CD4-positive, alpha-beta T cell treated with Interferon alpha-2 for 1 hour (primary cell): ENCODE measurements around the gene PYGO2.

Experiments used
- DNase-seq, 2 donors: peaks; one replicate each; pipeline ENCODE4 v3.0.0-alpha.2; 2020 to 2022

PYGO2 gene

DNA sequence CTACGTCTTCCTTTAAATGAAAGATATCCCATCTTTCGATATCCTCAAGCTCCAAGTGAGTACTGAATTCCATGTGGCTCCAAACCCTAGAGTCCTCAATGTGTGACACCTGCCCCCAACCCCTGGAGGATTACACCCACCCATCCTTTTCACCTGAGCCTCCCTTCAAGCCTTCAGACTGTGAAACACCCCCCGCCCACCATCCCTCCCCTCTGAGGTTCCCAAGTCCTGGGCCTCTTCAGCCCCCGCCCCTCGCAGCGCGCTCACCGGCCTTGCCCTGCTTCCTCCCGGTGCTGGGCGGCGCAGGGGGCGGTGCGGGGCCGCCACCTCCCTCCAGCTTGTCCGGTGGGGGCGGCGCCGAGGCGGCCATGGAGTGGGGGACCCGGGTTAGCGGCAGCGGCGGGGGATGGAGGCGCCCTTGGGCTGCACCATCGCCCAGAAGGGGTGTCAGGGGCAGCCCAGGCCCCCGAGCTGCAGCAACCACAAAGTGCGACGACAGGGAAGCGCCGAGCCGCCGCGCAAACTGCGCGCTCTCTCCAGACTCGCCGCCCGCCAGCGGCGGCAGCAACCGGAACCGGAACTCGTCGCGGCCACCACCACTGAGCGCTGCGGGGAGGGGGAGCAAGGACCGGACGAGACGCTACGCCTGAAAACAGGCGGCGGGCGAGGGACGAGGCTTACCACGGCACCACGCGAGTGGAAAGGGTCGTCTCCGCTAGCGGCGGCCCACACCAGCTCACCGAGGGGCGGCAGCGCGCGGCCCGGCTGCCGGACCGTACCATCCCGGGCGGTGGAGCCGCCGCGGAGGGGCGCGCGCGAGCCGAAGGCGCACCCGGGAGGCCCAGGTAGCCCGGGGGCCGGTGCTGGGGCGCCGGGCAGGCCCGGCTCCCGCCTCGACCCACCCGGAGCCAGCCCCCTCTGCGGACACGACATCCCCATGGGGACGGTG lies at the start of gene PYGO2:
TSS of gene PYGO2 (minus strand) at position 576 of the 949 bp plus-strand sequence. CDS start at position 370, 206 bp downstream.
- DNase-seq, result peak; percentile 73 to 85

DNA sequence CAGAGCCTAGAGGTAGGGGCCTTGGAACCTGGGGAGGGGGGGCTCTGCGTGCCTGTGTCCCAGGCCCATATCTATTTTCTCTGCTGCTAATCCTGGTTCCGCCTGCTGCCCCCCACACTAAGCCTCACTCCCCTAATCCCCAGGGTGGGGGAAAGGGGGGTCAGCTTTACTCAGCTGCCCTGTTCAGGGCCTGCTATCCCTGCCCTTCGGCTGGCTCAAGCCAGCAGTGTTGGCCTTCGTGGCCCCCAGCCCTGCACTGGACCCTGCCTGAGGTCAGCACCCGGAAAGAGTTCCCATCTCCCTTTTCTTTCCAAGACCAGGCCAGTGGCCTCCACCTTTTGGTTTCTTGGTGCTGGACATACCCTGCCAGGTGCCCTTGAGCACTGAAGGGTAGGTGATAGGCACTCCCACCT lies 49.4 kb upstream of the PYGO2 start:
- no peak for DNase-seq

DNA sequence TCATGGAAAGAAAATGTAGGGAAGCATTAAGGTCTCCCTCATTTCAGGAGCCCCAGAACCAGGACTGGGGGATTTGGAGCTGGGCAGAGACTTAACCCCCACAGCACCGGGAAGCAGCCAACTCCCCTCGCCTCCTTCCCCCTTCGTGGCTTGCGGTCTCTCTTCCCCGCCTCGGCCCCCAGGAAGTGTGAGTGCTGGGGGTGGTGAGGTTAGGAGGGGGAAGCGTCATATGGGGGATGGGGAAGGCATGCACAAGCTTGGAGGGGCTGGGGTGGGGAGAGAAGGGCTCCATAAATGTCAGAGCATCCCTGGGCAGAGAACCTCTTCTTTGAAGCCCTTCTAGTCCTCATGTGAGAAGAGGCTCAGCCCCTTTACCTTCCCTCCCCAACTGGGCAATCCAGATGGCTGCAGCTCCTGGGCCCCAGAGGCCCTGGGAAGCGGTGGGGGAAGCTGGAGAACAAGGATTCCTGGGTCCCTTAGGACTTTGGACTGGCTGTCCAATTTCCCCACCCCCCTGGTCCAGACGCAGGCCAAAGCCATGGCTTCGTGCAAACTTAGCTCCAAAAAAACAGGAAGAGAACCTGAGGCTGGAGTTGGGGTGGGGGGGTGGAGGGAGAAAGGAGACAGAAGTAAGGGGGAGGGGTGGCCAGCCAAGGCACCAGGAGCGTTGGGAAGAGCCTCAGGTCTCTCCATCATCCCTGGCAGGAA lies 48.8 kb upstream of the PYGO2 start:
- peak in 1 of 2 donors; percentile 46 for DNase-seq

GRCh38 chr1:155009742-155010141 lies 48.2 kb upstream of the PYGO2 start:
- DNase-seq, result no peak

- DNase-seq, result peak in 1 of 2 donors; percentile 19
Measured at GRCh38 chr1:155009221-155009711, 47.7 kb upstream of the PYGO2 start.

- peak in 1 of 2 donors; percentile 35 for DNase-seq
Measured at GRCh38 chr1:155008015-155008941, 46.7 kb upstream of the PYGO2 start.

GRCh38 chr1:155007251-155007828 lies 45.8 kb upstream of the PYGO2 start:
- no peak for DNase-seq

DNA sequence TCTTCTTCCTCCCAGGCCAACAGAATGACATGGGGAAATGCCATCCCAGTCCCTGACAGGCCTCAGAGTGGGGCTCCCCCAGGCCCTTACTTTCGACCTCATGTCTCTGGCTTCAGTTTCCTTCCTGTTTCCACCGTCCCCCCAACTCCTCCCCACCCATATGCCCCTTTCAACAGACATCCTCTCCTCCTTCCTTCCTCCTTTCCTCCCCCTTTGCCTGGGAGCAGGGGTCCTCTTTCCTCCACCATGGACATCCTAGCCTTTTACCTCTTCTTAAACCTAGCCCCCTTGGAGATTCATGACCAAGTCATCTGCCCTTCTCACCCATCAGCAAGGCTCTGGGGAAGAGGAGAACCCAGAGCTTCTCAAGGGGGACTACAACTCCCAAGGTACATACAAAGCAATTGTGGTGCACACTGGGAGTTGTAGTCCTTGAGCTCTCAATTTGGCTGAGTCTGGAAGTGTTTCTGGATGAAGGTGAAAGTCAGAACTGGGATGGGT lies 45.1 kb upstream of the PYGO2 start:
- peak; percentile 49 to 68 for DNase-seq

- peak; percentile 45 to 58 for DNase-seq
Measured at GRCh38 chr1:155005076-155006011, 43.8 kb upstream of the PYGO2 start.

- no peak for DNase-seq
Measured at GRCh38 chr1:155004352-155005075, 42.9 kb upstream of the PYGO2 start.

- DNase-seq, result no peak
Measured at GRCh38 chr1:155003766-155004351, 42.3 kb upstream of the PYGO2 start.

DNA sequence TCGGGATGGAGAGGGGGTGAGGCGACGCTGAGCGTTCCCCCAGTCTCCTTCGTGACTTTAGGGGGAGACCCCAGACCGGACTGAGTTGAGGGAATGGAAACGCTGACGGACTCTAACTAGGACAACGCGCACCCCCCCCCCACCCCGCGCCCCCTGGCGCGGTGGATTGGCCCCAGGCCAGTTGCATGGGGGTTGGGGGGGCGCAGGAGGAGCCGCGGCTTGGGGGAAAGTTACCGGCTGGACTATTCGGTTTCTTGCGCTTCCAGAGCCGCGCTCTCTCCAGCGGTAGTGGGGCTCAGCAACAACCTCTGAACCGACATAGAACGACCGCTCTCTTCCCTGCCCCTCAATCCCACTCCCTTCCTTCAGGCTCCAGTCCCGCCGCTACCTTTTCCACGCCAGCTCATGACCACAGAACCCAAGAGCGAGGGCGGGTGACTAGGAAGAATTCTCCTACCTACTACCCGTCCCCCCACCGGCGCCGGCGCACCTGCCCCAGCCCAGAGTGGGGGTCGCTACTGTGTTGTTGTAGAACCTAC lies 41.7 kb upstream of the PYGO2 start:
- no peak for DNase-seq

DNA sequence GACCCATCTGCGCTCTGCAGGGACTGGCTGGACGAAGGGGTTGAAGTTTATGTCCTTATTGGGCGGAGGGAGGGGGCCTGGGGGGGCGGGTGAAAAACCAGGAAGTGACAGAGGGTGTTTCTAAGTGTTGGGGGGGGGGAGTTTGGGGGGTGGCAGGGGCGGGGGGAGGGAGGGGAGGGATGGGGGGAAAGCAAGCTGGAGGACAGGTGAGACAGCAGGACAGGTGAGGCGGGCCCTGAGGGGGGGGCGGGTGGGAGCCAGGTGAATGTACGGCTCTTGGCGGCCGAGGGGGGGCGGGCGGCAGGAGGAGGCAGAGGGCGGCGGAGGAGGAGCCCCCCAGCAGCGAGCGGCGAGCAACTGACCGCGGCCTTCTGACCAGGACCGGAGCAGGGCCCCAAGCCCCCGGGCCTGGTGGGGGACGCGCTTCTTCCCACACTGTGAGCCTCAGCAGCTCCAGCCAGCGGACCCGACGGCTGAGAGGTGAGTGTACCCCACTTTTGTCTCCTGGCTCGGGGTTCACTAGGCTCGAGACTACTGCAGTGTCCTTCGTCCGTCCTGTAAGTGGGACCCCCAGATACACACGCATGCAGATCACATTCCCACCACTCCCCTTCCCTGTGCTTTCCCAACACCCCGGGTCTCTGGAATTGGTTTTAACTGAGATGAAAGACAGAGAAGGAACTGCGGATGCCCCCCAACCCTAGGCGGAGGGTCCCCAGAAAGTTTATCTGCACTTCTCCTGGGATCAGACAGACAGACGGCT lies 41.1 kb upstream of the PYGO2 start, which contains the start of gene ZBTB7B:
TSS of gene ZBTB7B (plus strand) at position 339 of the 763 bp plus-strand sequence. CDS start 11,859 bp downstream, outside the sequence.
- no peak for DNase-seq

DNA sequence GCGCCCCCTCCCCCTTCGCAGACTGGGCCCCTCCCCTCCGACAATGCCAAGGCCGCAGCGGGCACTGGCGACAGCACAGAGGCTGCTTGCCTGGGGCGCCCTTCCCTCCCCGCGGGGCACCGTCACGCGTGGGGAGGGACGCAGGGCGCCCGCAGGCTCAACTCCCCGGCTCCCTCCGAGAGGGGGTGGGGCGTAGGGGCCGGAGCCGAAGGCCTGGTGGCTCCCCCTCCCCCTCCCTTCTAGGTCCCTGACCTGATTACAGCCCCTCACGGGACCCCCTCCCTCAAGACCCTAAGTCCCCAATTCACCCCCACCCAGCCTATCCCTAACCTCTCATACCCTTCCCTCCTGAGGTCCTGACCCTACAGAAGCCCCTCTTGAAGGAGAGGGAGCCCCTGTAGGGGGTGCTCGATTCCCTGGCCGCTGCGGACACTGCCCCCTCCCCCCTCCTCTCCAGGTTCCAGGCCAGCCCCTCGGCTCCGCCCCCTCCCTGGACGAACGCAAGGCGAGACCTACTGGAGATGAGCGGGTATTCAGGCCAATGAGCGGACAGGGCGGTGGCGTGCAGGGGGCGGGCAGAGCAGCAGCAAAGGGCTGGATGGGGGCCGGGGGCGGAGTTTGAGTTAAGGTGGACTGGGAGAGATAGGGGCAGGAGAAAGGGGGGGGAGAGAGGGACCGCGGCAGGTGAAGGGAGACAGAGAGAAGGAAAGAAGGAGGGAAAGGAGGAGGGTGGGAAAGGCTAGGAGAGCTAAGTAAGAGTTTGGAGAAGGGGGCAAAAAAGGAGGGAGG lies 40.3 kb upstream of the PYGO2 start:
- peak; percentile 98 for DNase-seq

DNA sequence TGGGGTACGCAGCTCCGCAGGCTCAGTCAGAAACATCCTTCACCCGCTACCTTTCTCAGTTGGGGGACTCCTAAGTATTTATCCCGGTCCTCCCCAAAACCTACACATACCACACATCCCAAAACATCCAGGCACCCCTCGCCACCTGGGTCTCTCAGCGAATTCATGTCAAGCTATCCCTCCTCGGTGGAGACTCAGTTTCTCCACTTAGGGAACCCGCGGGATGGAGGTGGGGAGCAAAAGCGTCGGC lies 39.8 kb upstream of the PYGO2 start:
- no peak for DNase-seq

GRCh38 chr1:155000726-155001424 lies 39.3 kb upstream of the PYGO2 start:
- DNase-seq, result peak; percentile 71 to 82

DNA sequence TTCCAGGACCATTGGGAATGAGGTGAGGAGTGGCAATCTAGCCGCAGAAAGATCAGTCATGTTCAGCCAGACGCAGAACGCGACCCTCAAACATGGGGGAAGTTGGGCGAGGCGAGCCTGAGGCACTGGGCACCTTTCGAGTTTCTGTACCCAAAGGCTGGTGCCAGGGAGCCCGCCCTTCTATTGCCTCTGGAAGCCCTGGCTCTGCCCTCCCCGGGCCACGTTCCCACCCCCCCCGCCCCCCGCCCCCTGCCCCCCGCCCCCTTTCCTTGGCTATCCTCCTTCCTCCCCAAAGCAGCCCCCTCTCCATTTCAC lies 38.8 kb upstream of the PYGO2 start:
- no peak for DNase-seq
